Activated T-cell treated with anti-CD3 and anti-CD28 coated beads for 4 hours (primary cell): ENCODE data around the gene IFI30.

ENCODE experiments used
- DNase-seq: peaks from one replicate; pipeline ENCODE4 v3.0.0-alpha.2; 2020

IFI30 gene

DNA sequence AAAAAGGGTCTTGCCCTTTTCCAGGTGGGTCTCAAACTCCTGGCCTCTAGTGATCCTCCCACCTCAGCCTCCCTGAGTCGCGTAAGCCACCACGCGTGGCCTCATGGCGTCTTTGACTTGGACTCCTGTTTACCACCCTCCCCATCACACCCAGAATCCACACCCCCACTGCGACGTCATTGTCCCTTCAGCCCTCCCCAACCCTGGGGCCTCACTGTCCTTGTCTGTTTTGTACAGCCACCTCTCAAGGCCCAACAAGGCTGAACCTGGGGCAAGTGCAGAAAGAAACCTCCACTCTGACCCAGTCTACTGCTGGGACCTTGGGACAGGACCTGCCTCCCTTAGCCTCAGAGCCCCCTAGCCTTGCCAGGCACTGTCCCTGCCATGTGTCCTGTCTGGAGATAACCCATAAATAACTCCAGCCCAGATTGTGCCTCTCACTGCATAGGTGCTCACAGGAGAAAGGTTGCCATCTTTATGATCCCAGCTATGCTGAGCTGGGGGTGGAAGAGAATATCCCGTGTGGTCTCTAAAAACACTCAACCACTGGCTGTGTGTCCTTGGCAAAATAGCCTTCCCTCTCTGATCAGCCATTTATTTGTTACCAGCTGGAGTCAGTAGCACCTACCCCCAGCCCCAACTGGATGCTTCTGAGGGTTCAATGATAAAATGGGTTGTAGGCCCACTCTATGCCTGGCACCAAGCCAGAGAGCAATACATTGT is 1.8 kb upstream of the IFI30 start:
- no peak for DNase-seq

DNA sequence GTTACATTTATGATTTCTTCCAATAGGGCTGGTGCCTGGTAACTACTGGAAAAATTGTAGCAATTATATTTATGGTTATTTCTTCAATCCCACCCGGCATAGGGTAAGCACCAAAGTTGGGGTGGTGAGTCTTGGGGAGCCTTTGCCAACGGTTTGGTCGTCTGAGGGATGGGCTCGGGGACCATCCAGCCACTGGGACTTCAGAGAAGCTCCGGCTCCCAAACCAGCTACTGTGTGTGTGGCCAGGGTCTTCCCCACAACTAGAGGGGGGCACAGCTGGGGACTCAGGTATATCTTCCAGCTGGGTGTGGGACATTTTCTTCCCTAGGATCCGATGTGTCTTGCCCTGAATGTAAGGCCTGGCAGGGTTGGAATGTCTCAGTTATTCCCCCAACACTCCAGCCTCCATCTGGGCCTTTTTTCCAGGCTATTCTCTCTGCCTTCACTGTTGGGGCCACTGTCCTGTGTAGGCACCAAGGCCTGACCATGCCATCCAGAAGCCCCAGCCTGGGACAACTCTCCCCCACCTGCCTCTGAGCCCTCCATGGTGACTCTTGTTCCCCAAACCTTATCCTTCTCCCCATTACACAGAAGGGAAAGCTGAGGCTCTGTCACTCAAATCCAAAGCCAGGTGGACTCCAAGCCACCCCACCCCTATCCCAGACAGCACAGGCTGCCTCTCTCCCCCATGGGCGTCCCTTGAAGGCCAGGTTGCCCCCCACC is 1.1 kb upstream of the IFI30 start:
- no peak for DNase-seq

GRCh38 chr19:18173054-18173571 is 500 bp upstream of the IFI30 start:
- DNase-seq, result no peak

GRCh38 chr19:18174983-18175382 is 1.4 kb downstream of the IFI30 start:
- DNase-seq, result no peak

DNA sequence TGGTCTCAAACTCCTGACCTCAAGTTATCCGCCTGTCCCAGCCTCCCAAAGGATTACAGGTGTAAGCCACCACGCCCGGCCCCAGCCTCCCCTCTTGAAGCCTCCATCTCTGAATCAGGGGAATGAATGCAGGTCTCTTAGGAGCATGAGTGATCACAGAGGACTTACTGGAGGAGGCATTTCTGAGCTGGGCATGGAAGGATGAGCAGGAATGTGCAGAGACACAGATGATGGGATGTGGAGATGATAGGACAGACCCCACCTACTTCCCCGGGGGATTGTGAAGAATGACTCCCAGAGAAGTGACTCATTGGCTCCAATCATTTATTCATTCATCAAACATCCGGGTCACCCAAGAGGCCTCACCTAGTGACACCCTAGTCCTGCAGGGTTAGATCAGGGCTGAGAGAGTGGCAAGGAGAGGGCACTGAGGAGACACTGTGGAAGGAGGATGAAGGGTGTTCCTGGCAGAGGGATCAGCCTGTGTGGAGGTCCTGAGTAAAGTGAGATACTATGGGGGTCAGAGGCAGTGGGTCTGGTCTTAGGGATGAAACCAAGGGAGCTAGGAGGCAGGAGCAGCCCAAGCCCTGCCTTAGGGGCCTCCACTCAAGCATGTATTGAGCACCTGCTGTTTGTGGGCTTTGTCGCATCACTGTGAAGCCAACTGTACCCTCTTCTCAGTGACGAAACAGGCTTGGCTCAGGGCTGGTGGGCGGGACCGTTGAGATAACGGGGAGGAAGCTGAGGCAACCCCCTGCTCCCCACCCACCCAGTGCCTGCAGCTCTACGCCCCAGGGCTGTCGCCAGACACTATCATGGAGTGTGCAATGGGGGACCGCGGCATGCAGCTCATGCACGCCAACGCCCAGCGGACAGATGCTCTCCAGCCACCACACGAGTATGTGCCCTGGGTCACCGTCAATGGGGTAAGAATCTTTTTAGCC is 3.0 kb downstream of the IFI30 start:
- DNase-seq, result no peak

GRCh38 chr19:18179957-18180356 is 6.3 kb downstream of the IFI30 start:
- no peak for DNase-seq

DNA sequence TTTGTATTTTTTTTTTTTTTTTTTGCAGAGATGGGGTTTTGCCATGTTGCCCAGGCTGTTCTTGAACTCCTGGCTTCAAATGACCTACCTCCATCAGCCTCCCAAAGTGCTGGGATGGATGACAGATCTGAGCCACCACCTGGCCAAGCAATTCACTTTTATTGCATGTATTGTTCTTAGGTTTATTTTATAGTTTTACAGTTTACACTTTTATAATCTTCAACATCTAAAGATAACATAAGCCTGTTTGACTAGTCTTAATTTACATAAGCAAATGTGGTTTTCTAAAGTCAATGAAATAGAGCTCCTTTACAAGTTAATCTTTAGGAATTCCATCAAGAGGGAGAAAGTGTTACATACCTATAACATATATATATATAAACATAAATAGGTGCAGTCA is 9.9 kb downstream of the IFI30 start:
- no peak for DNase-seq

- DNase-seq, result no peak
Measured at GRCh38 chr19:18185538-18185937, 11.9 kb downstream of the IFI30 start.

GRCh38 chr19:18190278-18190677 is 16.7 kb downstream of the IFI30 start:
- no peak for DNase-seq

DNA sequence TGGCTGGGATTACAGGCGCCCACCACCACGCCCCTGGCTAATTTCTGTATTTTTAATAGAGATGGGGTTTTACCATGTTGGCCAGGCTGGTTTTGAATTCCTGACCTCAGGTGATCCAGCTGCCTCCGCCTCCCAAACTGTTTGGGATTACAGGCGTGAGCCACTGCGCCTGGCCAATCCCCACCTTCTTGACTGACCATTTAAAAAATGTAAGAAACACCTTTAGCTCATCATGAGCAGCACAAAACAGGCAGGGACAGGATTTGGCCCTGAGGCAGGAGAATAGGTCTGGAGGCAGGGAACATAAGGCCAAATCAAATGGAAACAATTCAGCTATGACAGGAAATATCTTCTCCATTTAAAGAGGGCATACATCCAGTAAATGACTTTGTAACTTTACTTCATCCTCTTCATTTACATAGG is 18.0 kb downstream of the IFI30 start:
- no peak for DNase-seq

- DNase-seq, result peak; percentile 94
Measured at GRCh38 chr19:18192673-18193387, 19.2 kb downstream of the IFI30 start, which contains the start of gene MPV17L2. Gene MPV17L2 (plus strand): TSS chr19:18193218. CDS start chr19:18193282, 64 bp downstream.

- DNase-seq, result no peak
Measured at GRCh38 chr19:18193388-18194180, 20.0 kb downstream of the IFI30 start.

DNA sequence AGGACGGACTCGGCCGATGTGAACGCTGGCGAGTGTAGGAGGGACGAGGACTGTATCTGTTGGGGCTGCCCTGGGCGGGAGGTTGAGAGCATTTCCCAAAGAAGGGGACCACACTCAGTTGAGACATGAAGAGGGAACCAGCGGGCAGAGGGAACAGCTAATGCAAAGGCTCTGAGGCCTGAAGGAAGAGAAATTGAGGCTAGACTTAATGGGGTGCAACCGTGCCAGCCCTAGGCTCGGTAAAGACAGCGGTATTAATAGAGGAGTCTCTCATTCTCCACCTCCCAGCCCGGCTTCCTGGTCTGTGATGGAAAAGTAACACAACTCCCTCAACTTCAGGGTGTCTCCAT is 20.5 kb downstream of the IFI30 start:
- no peak for DNase-seq

GRCh38 chr19:18194554-18195238 is 21.1 kb downstream of the IFI30 start:
- no peak for DNase-seq

- no peak for DNase-seq
Measured at GRCh38 chr19:18196511-18196845, 22.9 kb downstream of the IFI30 start.

DNA sequence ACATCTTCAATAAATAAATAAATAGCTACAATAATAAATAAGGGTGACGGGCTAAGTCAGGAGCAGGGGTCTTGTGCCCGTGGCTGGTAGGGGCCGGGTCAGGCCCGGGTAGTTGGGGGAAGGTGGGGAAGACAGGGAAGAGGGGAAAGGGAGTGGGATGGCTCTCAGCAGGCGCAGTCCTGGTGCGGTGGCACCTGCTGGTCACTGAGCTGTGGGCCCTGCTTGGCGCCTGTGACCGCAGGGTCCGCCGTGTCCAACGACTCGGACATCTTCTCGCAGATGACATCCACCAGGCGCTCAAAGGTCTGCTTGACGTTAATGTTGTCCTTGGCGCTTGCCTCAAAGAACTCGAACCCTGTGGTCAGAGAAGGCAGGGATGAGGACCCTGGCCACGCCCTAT is 23.7 kb downstream of the IFI30 start:
- no peak for DNase-seq

GRCh38 chr19:18197941-18198340 is 24.3 kb downstream of the IFI30 start:
- no peak for DNase-seq

- DNase-seq, result no peak
Measured at GRCh38 chr19:18198374-18198773, 24.8 kb downstream of the IFI30 start.

- no peak for DNase-seq
Measured at GRCh38 chr19:18202397-18202777, 28.8 kb downstream of the IFI30 start.

- no peak for DNase-seq
Measured at GRCh38 chr19:18202778-18203407, 29.3 kb downstream of the IFI30 start.

DNA sequence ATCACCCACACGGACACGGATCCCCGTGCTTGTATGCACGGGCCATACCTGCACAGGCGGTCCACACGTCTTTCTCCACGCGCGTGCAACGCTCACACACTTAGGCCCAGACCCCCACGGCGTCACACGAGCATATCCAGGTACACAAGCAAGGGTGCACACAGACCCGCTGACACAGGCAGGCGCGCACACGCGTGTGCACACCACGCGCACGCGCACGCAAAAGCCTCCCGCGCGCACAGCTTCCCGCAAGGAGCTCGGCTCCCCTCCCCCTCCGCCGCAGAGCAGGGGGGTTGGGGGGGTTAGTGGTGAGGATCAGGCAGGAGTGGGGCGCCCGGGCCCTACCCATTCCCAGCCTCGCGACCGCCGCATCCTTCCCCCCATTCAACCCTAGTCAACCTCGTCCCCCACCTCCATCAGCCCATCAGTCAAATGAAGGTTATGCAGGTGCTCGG is 29.8 kb downstream of the IFI30 start:
- no peak for DNase-seq
